IPS DF 6.9 (cell line): ENCODE measurements around the gene TLE3.

Source experiments
- DNase-seq: peaks from one replicate; pipeline ENCODE4 v3.0.0-alpha.2; 2013; ENCODE audit warnings: low read depth, low spot score
- H3K27ac ChIP-seq: one replicate; pipeline ENCODE4 v1.5.1; 2013; ENCODE audit warnings: low read length, control low read depth
- H3K27me3 ChIP-seq: 2 replicates; pipeline ENCODE4 v1.6.1; 2013; ENCODE audit warnings: mild to moderate bottlenecking, low read length; ENCODE audit not compliant: control insufficient read depth, insufficient read depth
- H3K36me3 ChIP-seq: 2 replicates; pipeline ENCODE4 v1.6.1; 2013; ENCODE audit warnings: low read length; ENCODE audit not compliant: control insufficient read depth, insufficient read depth
- H3K4me1 ChIP-seq: 2 replicates; pipeline ENCODE4 v1.6.1; 2013; ENCODE audit warnings: low read length; ENCODE audit not compliant: control insufficient read depth, insufficient read depth
- H3K4me3 ChIP-seq: 2 replicates; pipeline ENCODE4 v1.5.1; 2013; ENCODE audit warnings: mild to moderate bottlenecking, low read length
- H3K9me3 ChIP-seq: 2 replicates; pipeline ENCODE4 v1.6.1; 2013; ENCODE audit warnings: low read length, inconsistent platforms; ENCODE audit not compliant: control insufficient read depth, insufficient read depth
- WGBS: extraction: QIAGEN DNeasy Blood & Tissue Kit; methylation state at CpG from one replicate; pipeline ENCODE4 v1.1.7; 2013; ENCODE audit warnings: mixed read lengths, missing lambda C conversion rate; ENCODE audit not compliant: insufficient read length, insufficient coverage; 5-methylcytosine and 5-hydroxymethylcytosine counted together

The TLE3 gene

GRCh38 chr15:70071799-70072198 lies 25.9 kb downstream of the TLE3 start:
- WGBS: no CpG with 5 or more reads among the region's 19 CpGs
- DNase-seq: no peak
- no peaks in the 10 kb centered on the region for H3K4me1 ChIP-seq

DNA sequence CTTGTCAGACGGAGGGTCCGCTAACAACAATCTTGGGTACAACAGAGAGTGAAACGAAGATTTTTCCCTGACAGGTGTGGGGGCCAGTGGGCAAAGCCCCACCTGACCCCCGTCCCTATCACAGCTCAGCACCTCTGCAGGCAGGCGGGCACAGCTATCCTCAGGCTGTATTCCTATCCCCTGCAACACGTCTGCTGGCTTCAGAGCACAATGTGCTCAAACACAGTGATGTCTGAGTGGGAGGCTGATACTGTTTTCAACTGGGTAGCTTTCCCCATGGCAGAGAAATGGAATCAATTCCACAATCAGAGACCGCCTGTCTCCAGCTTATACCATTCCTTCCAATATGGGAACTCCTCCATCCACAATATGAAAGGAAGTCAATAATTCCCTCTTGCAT lies 28.0 kb downstream of the TLE3 start:
- DNase-seq: no peak
- no CpG with 5 or more reads among the region's 7 CpGs for WGBS
- no peaks in the 10 kb centered on the region for H3K9me3 ChIP-seq
- H3K36me3 ChIP-seq: peaks cover 34% of the 10 kb centered on the region
- no peaks in the 10 kb centered on the region for H3K27me3 ChIP-seq
- no peaks in the 10 kb centered on the region for H3K4me1 ChIP-seq
- H3K27ac ChIP-seq: no peak overlapping the region
- no peak overlapping the region for H3K4me3 ChIP-seq

More at GRCh38 chr15:70071799-70072198, 25.9 kb downstream of the TLE3 start:
- Histone ChIP-seq H3K27ac (no peak overlapping the region), H3K27me3 (no peaks in the 10 kb centered on the region), H3K4me3 (no peak overlapping the region), H3K36me3 (peaks cover 32% of the 10 kb centered on the region), H3K9me3 (no peaks in the 10 kb centered on the region)

DNA sequence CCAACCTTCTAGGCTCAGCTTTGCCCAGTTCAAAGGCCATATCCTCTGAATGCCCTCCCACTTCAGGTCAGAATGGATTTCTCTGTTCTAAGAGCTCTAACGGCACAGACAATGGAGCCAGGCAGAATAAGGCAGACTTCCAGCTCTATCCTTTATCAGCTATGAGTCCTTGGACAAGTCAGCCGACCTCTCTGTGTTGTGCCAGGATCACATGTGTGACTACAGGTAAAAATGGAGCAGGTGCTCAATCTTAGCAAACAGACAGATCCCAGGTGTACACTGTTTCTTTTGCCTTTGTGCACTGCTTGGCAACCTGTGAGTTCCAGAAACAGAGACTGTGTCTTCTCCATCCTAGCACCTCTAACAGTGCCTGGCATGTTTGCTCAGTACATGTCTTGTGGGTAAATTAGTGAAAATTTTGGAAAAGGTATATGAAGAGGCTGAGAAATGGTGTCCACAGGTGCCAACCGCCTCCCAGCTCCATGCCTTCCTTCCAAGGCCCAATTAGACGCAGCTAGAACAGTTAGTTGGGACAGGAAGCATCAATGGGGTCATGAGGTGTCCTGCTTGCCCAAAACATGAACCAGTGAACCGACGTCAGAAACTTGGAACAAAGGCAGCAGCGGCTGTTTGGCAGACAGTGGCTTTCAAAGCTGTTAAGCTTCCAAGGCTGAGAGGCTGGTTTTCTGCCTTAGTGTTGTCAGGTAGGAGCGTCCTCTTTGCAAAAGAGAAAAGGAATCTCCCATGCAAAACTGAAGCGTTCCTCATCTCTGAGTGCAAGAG lies 28.7 kb downstream of the TLE3 start:
- peaks cover 28% of the 10 kb centered on the region for H3K36me3 ChIP-seq
- no peak overlapping the region for H3K4me3 ChIP-seq
- H3K27ac ChIP-seq: no peak overlapping the region
- H3K9me3 ChIP-seq: no peaks in the 10 kb centered on the region
- DNase-seq: no peak
- H3K27me3 ChIP-seq: no peaks in the 10 kb centered on the region
- no CpG with 5 or more reads among the region's 9 CpGs for WGBS
- no peaks in the 10 kb centered on the region for H3K4me1 ChIP-seq

DNA sequence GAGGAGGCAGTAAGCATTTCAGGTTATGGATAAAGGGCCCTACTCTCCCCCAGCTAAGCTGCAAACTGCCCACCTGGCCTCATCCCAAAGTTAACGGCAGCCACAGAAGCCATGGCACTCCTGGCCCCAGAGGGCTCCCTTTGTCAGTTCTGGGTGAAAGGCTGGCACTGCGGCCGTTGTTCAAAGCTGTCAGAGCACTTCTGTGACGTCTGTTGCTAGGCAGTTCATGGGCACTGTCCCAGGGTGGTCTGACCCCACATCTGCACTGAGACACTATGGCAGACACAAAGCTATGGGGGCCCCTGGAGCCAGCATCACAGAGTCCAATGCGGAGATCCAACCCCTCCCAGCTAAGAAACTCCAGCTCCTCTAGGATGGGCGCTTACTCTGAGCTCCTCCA lies 30.0 kb downstream of the TLE3 start:
- Histone ChIP-seq H3K27ac (no peak overlapping the region), H3K4me3 (no peak overlapping the region), H3K27me3 (no peaks in the 10 kb centered on the region), H3K4me1 (no peaks in the 10 kb centered on the region), H3K9me3 (no peaks in the 10 kb centered on the region), H3K36me3 (peaks cover 21% of the 10 kb centered on the region)
- WGBS: no CpG with 5 or more reads among the region's 6 CpGs
- no peak for DNase-seq

GRCh38 chr15:70067011-70067410 lies 30.7 kb downstream of the TLE3 start:
- Histone ChIP-seq H3K4me3 (no peak overlapping the region), H3K4me1 (no peaks in the 10 kb centered on the region), H3K27ac (no peak overlapping the region), H3K36me3 (peaks cover 21% of the 10 kb centered on the region), H3K9me3 (no peaks in the 10 kb centered on the region), H3K27me3 (no peaks in the 10 kb centered on the region)
- DNase-seq: no peak
- no CpG with 5 or more reads among the region's 2 CpGs for WGBS

DNA sequence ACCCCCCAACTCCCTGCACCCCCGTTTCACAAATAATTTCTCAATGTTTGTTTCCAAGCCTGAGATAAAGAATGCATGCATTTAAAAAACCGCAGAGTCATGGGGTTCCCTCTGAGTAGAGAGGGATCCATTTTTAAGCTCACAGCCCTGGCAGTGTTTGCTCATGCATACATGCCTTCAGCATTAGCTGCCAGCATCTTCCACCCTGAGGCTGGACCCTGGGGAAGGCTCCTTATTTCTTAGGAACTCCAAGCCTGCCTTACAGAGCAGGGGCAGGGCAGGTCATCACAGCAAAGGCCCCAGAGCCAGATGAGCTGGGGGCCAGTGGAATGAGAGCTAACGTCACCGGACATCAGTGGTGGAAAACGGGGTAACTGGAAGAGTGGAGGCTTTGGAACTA lies 31.3 kb downstream of the TLE3 start:
- WGBS: no CpG with 5 or more reads among the region's 5 CpGs
- peaks cover 17% of the 10 kb centered on the region for H3K36me3 ChIP-seq
- H3K9me3 ChIP-seq: no peaks in the 10 kb centered on the region
- no peak overlapping the region for H3K4me3 ChIP-seq
- no peak overlapping the region for H3K27ac ChIP-seq
- no peaks in the 10 kb centered on the region for H3K4me1 ChIP-seq
- H3K27me3 ChIP-seq: no peaks in the 10 kb centered on the region
- no peak for DNase-seq

DNA sequence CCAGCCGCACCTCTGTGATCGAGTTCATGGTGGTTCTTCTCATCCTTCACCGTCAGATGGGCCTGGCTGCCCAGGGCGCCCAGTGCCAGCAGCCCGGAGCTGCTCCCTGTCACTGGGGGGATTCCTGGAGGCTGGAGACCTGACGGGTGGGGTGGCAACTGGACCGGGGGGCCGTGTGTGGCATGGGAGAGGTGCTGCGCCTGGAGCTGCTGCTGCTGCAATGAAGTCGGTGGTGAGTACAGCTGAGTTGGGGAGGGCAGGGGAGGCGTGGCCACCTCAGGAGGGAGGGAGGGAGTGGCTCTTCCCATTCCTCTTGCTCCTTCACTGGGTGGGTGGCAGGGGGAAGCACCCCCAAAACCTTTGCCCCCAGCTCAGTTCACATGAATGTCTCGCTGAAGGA lies 31.7 kb downstream of the TLE3 start:
- Histone ChIP-seq H3K36me3 (peaks cover 19% of the 10 kb centered on the region), H3K27me3 (no peaks in the 10 kb centered on the region), H3K4me3 (no peak overlapping the region), H3K27ac (no peak overlapping the region), H3K4me1 (no peaks in the 10 kb centered on the region), H3K9me3 (no peaks in the 10 kb centered on the region)
- no peak for DNase-seq
- no CpG with 5 or more reads among the region's 12 CpGs for WGBS

- no peaks in the 10 kb centered on the region for H3K27me3 ChIP-seq
- no peaks in the 10 kb centered on the region for H3K4me1 ChIP-seq
- H3K27ac ChIP-seq: no peak overlapping the region
- no CpG with 5 or more reads among the region's 6 CpGs for WGBS
- H3K4me3 ChIP-seq: no peak overlapping the region
- H3K36me3 ChIP-seq: peaks cover 26% of the 10 kb centered on the region
- H3K9me3 ChIP-seq: no peaks in the 10 kb centered on the region
- DNase-seq: no peak
Measured at GRCh38 chr15:70065006-70065722, 32.6 kb downstream of the TLE3 start.

GRCh38 chr15:70064441-70064840 lies 33.3 kb downstream of the TLE3 start:
- H3K9me3 ChIP-seq: no peaks in the 10 kb centered on the region
- no peak for DNase-seq
- WGBS: no CpG with 5 or more reads among the region's 4 CpGs

DNA sequence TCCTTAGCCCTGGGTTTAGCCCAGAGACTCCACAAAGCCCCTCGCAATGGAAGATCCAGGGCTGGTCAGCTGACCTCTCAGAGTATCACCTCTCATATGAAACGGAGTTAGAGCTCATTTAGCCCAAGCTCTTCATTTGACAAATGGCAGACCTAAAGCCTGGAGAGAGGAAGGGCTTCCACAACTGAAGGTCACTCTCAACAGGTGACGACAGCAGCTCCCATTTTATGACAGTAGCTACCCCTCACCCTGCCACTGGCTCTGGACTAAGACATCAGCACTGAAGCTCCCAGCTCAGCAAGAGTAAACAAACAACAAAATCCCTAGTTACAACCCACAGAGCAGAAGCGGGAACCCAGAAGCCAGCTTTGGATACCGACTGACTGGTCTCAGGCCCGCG lies 33.7 kb downstream of the TLE3 start:
- Histone ChIP-seq H3K27ac (no peak overlapping the region), H3K27me3 (no peaks in the 10 kb centered on the region), H3K4me3 (no peak overlapping the region), H3K4me1 (no peaks in the 10 kb centered on the region), H3K36me3 (peaks cover 30% of the 10 kb centered on the region), H3K9me3 (no peaks in the 10 kb centered on the region)
- no CpG with 5 or more reads among the region's 7 CpGs for WGBS
- no peak for DNase-seq

More at GRCh38 chr15:70064441-70064840, 33.3 kb downstream of the TLE3 start:
- no peaks in the 10 kb centered on the region for H3K4me1 ChIP-seq
- peaks cover 28% of the 10 kb centered on the region for H3K36me3 ChIP-seq
- no peak overlapping the region for H3K4me3 ChIP-seq
- H3K27me3 ChIP-seq: no peaks in the 10 kb centered on the region
- H3K27ac ChIP-seq: no peak overlapping the region
